MM.1S (cell line): ENCODE measurements around the gene NFAT5.

Experiments
- DNase-seq: peaks from one replicate; pipeline ENCODE4 v3.0.0-alpha.2; 2015
- H2AFZ ChIP-seq: fragments of 300-600 bp; sonication (generic); 2 replicates; pipeline ENCODE4 v1.6.0; 2016; ENCODE audit warnings: antibody characterized with exemption, low read length
- H3F3A ChIP-seq: fragments of 300-600 bp; sonication (generic); 2 replicates; pipeline ENCODE4 v1.6.1; 2016; ENCODE audit warnings: mild to moderate bottlenecking, antibody characterized with exemption, low read length, moderate library complexity, mixed read lengths; ENCODE audit not compliant: insufficient read depth
- H3K27ac ChIP-seq: fragments of 300-600 bp; sonication (generic); 2 replicates; pipeline ENCODE4 v1.5.1; 2016; ENCODE audit warnings: mild to moderate bottlenecking, low read length
- H3K27me3 ChIP-seq: fragments of 300-600 bp; sonication (generic); replicated peaks from 2 replicates; pipeline ENCODE4 v1.6.0; 2016; ENCODE audit warnings: low read length; ENCODE audit not compliant: insufficient read depth
- H3K36me3 ChIP-seq: fragments of 300-600 bp; sonication (generic); replicated peaks from 2 replicates; pipeline ENCODE4 v1.6.1; 2016; ENCODE audit warnings: mild to moderate bottlenecking, low read length, mixed read lengths; ENCODE audit not compliant: insufficient read depth
- H3K4me1 ChIP-seq: fragments of 300-600 bp; sonication (generic); 2 replicates; pipeline ENCODE4 v1.6.1; 2016; ENCODE audit warnings: low read length, mixed read lengths
- H3K4me2 ChIP-seq: fragments of 300-600 bp; sonication (generic); 2 replicates; pipeline ENCODE4 v1.6.0; 2016; ENCODE audit warnings: low read depth, low read length
- H3K4me3 ChIP-seq: fragments of 300-600 bp; sonication (generic); 2 replicates; pipeline ENCODE4 v1.5.1; 2016; ENCODE audit warnings: low read length, mixed read lengths
- H3K79me2 ChIP-seq: fragments of 300-600 bp; sonication (generic); 2 replicates; pipeline ENCODE4 v1.6.1; 2016; ENCODE audit warnings: mixed run types, low read length, mixed read lengths
- H3K9ac ChIP-seq: fragments of 300-600 bp; sonication (generic); 2 replicates; pipeline ENCODE4 v1.6.1; 2016; ENCODE audit warnings: low read length, mixed read lengths
- H3K9me2 ChIP-seq: fragments of 300-600 bp; sonication (generic); replicated peaks from 2 replicates; pipeline ENCODE4 v1.6.1; 2016; ENCODE audit warnings: mild to moderate bottlenecking, low read length, mixed read lengths; ENCODE audit not compliant: insufficient read depth
- H3K9me3 ChIP-seq: fragments of 300-600 bp; sonication (generic); replicated peaks from 2 replicates; pipeline ENCODE4 v1.6.1; 2016; ENCODE audit warnings: mild to moderate bottlenecking, low read length, mixed read lengths; ENCODE audit not compliant: insufficient read depth
- H4K20me1 ChIP-seq: fragments of 300-600 bp; sonication (generic); 2 replicates; pipeline ENCODE4 v1.6.1; 2016; ENCODE audit warnings: mild to moderate bottlenecking, low read length, moderate library complexity, mixed read lengths; ENCODE audit not compliant: insufficient read depth
- CTCF ChIP-seq: fragments of 300-600 bp; sonication (generic); IDR thresholded peaks from 2 replicates; pipeline ENCODE4 v1.5.1; 2016; ENCODE audit warnings: antibody characterized with exemption, low read length, mixed read lengths
- EZH2 ChIP-seq: fragments of 300-600 bp; sonication (generic); optimal IDR thresholded peaks from 2 replicates; pipeline ENCODE3; 2017; ENCODE audit warnings: low read depth, mild to moderate bottlenecking, antibody characterized with exemption, low read length, mixed read lengths
- EZH2phosphoT487 ChIP-seq: fragments of 300-600 bp; sonication (generic); IDR thresholded peaks from 2 replicates; pipeline ENCODE4 v1.6.1; 2018; ENCODE audit warnings: antibody characterized with exemption, low read length

Gene NFAT5

GRCh38 chr16:69741519-69741918 lies 175.8 kb downstream of the NFAT5 start:
- Histone ChIP-seq H3K9ac (no peak overlapping the region), H3K9me3 (no peaks in the 10 kb centered on the region), H3K9me2 (no peaks in the 10 kb centered on the region), H3K4me1 (no peaks in the 10 kb centered on the region), H3F3A (no peaks in the 10 kb centered on the region), H4K20me1 (no peaks in the 10 kb centered on the region; the same call in 1 of the 2 replicates), H3K36me3 (peaks cover 27% of the 10 kb centered on the region), H3K27ac (no peak overlapping the region), H3K4me3 (no peak overlapping the region), H3K4me2 (no peak overlapping the region), H3K27me3 (no peaks in the 10 kb centered on the region), H2AFZ (no peak overlapping the region), H3K79me2 (peaks cover 15% of the 10 kb centered on the region)
- TF ChIP-seq CTCF (no peak), EZH2phosphoT487 (no peak), EZH2 (no peak)
- no peak for DNase-seq

GRCh38 chr16:69741951-69742904 lies 176.5 kb downstream of the NFAT5 start:
- H3K9me3 ChIP-seq, result no peaks in the 10 kb centered on the region
- peaks cover 29% of the 10 kb centered on the region for H3K36me3 ChIP-seq
- TF ChIP-seq EZH2 (no peak), CTCF (no peak), EZH2phosphoT487 (no peak)
- no peaks in the 10 kb centered on the region for H3F3A ChIP-seq
- H2AFZ ChIP-seq, result no peak overlapping the region
- no peaks in the 10 kb centered on the region for H3K4me1 ChIP-seq
- no peak overlapping the region for H3K9ac ChIP-seq
- no peak for DNase-seq
- no peaks in the 10 kb centered on the region; the same call in 1 of the 2 replicates for H4K20me1 ChIP-seq
- no peaks in the 10 kb centered on the region for H3K9me2 ChIP-seq
- peaks cover 18% of the 10 kb centered on the region for H3K79me2 ChIP-seq
- H3K27me3 ChIP-seq, result no peaks in the 10 kb centered on the region
- no peak overlapping the region for H3K4me2 ChIP-seq
- no peak overlapping the region for H3K4me3 ChIP-seq
- H3K27ac ChIP-seq, result no peak overlapping the region

GRCh38 chr16:69744363-69745231 lies 178.8 kb downstream of the NFAT5 start:
- no peaks in the 10 kb centered on the region; the same call in 1 of the 2 replicates for H4K20me1 ChIP-seq
- H3K4me1 ChIP-seq, result no peaks in the 10 kb centered on the region
- H3K36me3 ChIP-seq, result peaks cover 38% of the 10 kb centered on the region
- H3K9me2 ChIP-seq, result no peaks in the 10 kb centered on the region
- H3F3A ChIP-seq, result no peaks in the 10 kb centered on the region
- H3K4me2 ChIP-seq, result no peak overlapping the region
- H3K9me3 ChIP-seq, result no peaks in the 10 kb centered on the region
- no peaks in the 10 kb centered on the region for H3K27me3 ChIP-seq
- H3K4me3 ChIP-seq, result no peak overlapping the region
- no peak for DNase-seq
- H2AFZ ChIP-seq, result no peak overlapping the region
- no peak overlapping the region for H3K27ac ChIP-seq
- TF ChIP-seq CTCF (no peak), EZH2phosphoT487 (no peak), EZH2 (no peak)
- peaks cover 40% of the 10 kb centered on the region for H3K79me2 ChIP-seq
- H3K9ac ChIP-seq, result no peak overlapping the region
